IgD-negative memory B cell (primary cell): Measurements from ENCODE around the gene FBXW9. TPM values are rescaled to one million over a fixed set of nuclear protein-coding genes. Genes with fewer than 3 reads are reported as not detected.
"Not testable (repeated sequence)": the region's sequence is repeated elsewhere in the genome, so short reads cannot be mapped to it uniquely, and the experiment has no call there.

Source experiments
- H3K27ac Mint-ChIP-seq, 3 donors: one replicate each; pipeline ENCODE4 v1.8.0; 2020 to 2022; ENCODE audit warnings: mild to moderate bottlenecking in 3 of 3, mixed read lengths in 3 of 3, moderate library complexity in 1 of 3
- H3K27me3 Mint-ChIP-seq: one replicate; pipeline ENCODE4 v1.8.0; 2021; ENCODE audit warnings: mixed read lengths
- H3K36me3 Mint-ChIP-seq: one replicate; pipeline ENCODE4 v1.8.0; 2020; ENCODE audit warnings: mild to moderate bottlenecking, mixed read lengths
- H3K4me1 Mint-ChIP-seq, 3 donors: one replicate each; pipeline ENCODE4 v1.8.0; 2020 to 2022; ENCODE audit warnings: mixed read lengths in 3 of 3, mild to moderate bottlenecking in 1 of 3
- H3K4me3 Mint-ChIP-seq, 4 donors: one replicate each; pipeline ENCODE4 v1.8.0; 2020 to 2022; ENCODE audit warnings: mild to moderate bottlenecking in 4 of 4, mixed read lengths in 4 of 4, moderate library complexity in 3 of 4
- H3K9me3 Mint-ChIP-seq, 3 donors: one replicate each; pipeline ENCODE4 v1.8.0; 2020 to 2021; ENCODE audit warnings: mixed read lengths in 3 of 3, mild to moderate bottlenecking in 1 of 3
- polyA plus RNA-seq: library from polyadenylated mRNA; unstranded; fragments of 300-500 nt; fragmentation: Illumina TruSeq; gene quantifications from one replicate; pipeline ENCODE4 v1.2.3, GENCODE V29; 2021

The FBXW9 gene
- polyA plus RNA-seq, 1 donor from 2014 or later: 5.1 TPM

DNA sequence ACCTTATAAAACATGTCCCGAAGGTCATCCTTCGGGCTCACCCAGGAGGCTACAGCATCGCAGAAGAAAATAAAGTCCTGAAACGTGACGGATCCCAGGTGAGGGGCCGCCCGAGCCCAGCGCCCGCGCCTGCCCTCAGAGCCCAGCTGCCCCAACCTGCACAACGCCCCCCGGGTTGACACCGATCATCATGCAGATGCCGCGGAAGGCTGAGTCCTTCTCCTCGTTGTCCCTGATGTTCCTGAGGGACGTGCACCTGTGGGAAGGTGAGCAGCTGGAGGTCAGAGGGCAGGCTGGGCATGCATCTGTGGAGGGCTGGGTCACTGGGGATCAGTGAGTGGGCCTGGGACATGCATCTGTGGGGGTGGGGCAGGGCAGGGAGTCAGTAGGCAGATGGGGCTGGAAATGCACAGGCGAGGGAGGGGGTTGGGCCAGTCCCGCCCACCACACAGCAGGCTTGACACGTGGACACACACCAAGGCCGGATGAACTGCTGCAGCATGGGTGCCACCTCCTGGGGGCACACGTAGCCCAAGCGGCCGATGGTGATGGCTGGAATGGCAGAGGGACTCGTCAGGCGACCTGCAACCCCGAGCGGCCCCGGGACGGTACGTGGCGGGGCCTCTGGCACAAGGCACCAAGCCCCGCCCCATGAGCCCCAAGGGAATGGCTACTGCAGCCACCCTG, 5.3 kb upstream of the FBXW9 start:
- peaks cover 0 to 4% (median 1%) of the 10 kb centered on the region in 3 donors for H3K4me1 Mint-ChIP-seq
- H3K36me3 Mint-ChIP-seq: peaks cover 3% of the 10 kb centered on the region
- H3K27ac Mint-ChIP-seq: no peak overlapping the region
- H3K4me3 Mint-ChIP-seq: no peak overlapping the region
- no peaks in the 10 kb centered on the region for H3K9me3 Mint-ChIP-seq
- H3K27me3 Mint-ChIP-seq: no peaks in the 10 kb centered on the region

DNA sequence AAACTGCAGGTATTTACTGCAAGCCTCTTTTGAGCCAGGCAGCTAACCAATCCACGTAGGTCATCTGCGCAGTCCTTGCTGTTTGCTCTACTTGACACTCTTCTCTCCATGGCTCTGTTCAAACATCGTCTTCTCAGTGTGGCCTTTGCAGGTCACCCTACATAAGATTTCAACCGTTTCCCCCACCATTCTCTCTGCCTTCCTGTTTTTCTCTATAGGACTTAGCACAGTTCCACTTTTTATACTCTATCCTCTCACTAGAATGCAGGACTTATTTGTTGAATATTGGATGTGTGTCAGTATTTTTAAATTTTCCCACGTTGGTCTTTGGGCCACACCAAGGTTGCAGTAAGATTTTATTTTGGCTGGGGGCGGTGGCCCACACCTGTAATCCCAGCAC, 1.7 kb upstream of the FBXW9 start:
- Mint-ChIP-seq H3K27me3 (no peaks in the 10 kb centered on the region), H3K4me3 (peak overlapping the region; percentile 70 to 85 (median 76)), H3K27ac (peak overlapping the region; percentile 16 to 49 (median 40)), H3K9me3 (no peaks in the 10 kb centered on the region), H3K36me3 (peaks cover 2% of the 10 kb centered on the region), H3K4me1 (peaks cover 0 to 8% (median 7%) of the 10 kb centered on the region in 3 donors)

DNA sequence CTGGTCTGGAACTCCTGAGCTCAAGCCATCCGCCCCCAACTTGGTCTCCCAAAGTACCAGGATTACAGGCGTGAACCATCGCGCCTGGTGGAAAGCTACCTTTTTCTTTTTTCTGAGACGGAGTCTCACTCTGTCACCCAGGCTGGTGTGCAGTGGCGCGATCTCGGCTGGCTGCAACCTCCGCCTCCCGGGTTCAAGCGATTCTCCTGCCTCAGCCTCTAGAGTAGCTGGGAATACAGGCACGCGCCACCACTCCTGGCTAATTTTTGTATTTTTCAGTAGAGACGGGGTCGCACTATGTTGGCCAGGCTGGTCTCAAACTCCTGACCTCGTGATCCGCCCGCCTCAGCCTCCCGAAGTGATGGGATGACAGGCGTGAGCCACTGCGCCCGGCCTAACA, 994 bp upstream of the FBXW9 start:
- H3K36me3 Mint-ChIP-seq, H3K9me3 Mint-ChIP-seq, H3K4me1 Mint-ChIP-seq, H3K27me3 Mint-ChIP-seq: not testable (repeated sequence)
- H3K27ac Mint-ChIP-seq: peak overlapping the region in 1 of 3 donors; percentile 59
- peak overlapping the region in 3 of 4 donors; percentile 37 to 68 (median 63) for H3K4me3 Mint-ChIP-seq

DNA sequence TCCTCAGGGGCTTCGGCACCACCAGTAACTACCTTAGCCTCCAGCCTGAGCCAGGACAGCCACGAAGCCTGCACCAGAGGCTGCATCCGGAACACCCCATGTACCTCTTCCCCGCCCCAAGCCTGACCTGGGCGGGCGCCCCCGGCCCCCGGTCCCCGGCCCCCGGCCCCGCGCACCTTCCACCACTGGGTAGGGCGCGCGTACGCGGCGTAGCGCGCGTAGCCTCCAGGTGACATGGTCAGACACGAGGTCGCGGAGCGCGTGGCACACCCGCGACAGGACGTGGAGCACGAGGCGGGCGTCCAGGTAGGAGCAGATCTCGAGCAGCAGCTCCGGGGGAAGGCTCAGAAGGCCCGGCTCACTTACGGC, 450 bp downstream of the FBXW9 start:
- Mint-ChIP-seq H3K36me3 (peaks cover 2% of the 10 kb centered on the region), H3K27me3 (no peaks in the 10 kb centered on the region), H3K9me3 (no peaks in the 10 kb centered on the region), H3K27ac (peak overlapping the region in 2 of 3 donors; percentile 92 to 97), H3K4me3 (peak overlapping the region; percentile 90 to 95 (median 92)), H3K4me1 (peaks cover 0 to 8% (median 7%) of the 10 kb centered on the region in 3 donors)

DNA sequence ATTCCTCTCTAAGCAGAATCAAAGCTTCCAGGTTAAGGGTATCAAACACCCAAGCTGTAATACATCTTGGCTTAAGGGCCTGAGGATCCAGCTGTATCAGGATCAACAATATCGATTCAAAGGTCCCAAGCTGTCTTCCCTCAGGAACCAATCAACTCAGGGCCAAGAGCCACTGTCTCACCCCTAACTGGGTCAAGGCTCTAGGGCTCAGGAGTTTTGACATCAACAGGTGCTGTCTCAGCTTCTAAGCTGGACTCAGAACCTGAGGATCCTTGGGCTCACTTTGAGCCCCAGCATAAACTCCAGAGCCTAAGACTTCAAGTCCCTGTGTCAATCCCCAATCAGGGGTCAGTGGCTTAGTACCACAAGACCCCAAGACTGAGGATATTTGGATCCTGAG, 917 bp downstream of the FBXW9 start:
- H3K9me3 Mint-ChIP-seq: no peaks in the 10 kb centered on the region
- H3K4me3 Mint-ChIP-seq: peak overlapping the region; percentile 72 to 88 (median 76)
- peak overlapping the region in 1 of 3 donors; percentile 92 for H3K27ac Mint-ChIP-seq
- H3K27me3 Mint-ChIP-seq: no peaks in the 10 kb centered on the region
- peaks cover 0 to 8% (median 7%) of the 10 kb centered on the region in 3 donors for H3K4me1 Mint-ChIP-seq
- H3K36me3 Mint-ChIP-seq: peaks cover 2% of the 10 kb centered on the region

DNA sequence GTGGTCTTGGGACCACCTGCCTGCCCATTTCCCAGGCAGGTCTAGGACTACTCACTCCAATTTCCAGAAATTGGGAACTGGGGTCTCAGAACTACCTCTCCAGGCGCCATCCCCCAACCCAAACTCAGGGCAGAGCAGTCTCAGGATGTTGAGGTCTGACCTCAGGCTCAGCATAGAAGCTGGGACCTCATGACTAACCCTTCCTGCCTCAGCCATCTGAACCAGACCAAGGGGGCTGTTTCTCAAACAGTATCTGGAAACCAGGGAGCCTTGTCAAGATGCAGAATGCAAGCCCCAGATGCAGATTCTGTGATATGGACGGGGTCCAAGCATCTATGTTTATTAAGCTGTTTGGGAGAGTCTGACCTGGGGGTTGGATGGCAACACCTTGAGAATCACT, 1.3 kb downstream of the FBXW9 start:
- Mint-ChIP-seq H3K4me1 (peaks cover 0 to 8% (median 7%) of the 10 kb centered on the region in 3 donors), H3K36me3 (peaks cover 2% of the 10 kb centered on the region), H3K4me3 (peak overlapping the region in 3 of 4 donors; percentile 33 to 58 (median 45)), H3K9me3 (no peaks in the 10 kb centered on the region), H3K27me3 (no peaks in the 10 kb centered on the region), H3K27ac (peak overlapping the region in 1 of 3 donors; percentile 51)

DNA sequence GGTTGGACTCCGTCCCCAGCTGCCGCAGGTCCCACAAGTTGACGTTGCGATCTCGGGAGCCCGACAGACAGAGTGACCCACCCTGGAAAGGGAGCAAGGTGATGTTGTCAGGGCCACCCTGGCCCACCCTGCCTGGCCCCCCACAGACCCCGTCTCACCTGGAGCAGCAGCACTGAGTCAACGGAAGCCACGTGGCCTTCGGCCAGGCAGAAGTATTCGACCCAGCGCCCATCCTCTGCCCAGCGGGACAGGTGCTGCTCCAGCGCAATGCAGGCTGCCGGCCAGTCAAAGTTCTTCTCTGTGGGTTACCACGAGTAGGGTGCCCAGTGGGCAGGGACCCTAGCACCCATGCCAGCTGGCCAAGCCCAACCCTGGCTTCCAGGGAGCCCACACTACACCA, 1.8 kb downstream of the FBXW9 start:
- H3K36me3 Mint-ChIP-seq: peaks cover under 1% of the 10 kb centered on the region
- no peaks in the 10 kb centered on the region for H3K27me3 Mint-ChIP-seq
- H3K9me3 Mint-ChIP-seq: no peaks in the 10 kb centered on the region
- peaks cover 0 to 8% (median 7%) of the 10 kb centered on the region in 3 donors for H3K4me1 Mint-ChIP-seq
- H3K27ac Mint-ChIP-seq: peak overlapping the region in 1 of 3 donors; percentile 51
- H3K4me3 Mint-ChIP-seq: peak overlapping the region in 2 of 4 donors; percentile 50 to 58

DNA sequence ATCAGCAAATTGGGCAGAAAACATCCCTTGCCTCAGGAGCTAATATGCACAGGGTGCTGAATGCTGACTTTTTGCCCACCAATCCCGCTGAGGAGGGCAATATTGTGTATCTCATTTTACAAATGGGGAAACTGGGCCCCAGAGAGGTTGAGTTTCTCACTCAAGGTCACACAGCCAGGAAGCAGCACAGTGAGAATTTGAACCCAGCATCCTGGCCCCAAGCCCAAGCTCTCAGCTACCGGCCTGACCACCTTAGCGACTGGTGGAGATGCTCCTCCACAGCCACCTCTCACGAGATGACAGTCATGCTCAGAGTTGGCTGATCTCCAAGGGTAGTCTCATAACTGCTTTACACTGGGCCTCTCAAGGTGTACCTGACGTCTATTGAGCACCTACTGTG, 3.5 kb downstream of the FBXW9 start:
- H3K4me3 Mint-ChIP-seq: no peak overlapping the region
- peak overlapping the region in 2 of 3 donors; percentile 50 to 51 for H3K27ac Mint-ChIP-seq
- H3K4me1 Mint-ChIP-seq: peaks cover 0 to 7% (median 6%) of the 10 kb centered on the region in 3 donors
- H3K27me3 Mint-ChIP-seq: no peaks in the 10 kb centered on the region
- H3K36me3 Mint-ChIP-seq: no peaks in the 10 kb centered on the region
- no peaks in the 10 kb centered on the region for H3K9me3 Mint-ChIP-seq

DNA sequence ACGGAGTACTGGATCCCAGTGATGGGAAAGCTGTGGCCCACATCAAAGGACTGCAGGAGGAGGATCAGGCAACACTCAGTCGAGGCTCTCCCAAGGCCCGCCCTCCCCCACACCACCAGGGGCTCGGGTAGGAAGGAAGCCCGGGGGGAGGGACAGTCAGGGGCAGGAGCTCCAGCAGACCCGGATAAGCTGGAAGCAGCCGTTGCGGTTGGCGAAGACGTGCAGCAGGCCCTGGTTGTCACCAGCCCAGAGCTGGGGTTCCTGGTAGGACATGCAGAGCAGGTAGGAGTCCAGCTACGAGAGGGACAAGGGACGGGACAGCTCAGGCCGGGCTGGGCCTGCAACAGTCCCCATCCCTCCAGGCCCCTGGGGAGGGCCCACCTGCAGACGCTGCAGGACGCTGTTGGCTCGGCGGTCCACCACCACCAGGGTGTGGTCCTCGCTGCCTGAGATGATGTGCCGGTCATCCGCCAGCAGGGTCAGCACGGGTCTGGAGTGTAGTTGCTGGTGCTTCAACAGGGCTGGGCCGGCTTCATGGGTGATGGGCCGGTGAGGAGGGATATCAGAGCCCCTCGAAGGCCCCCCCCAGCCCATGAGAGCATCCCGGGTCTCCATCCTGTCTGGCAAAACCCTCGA, 6.7 kb downstream of the FBXW9 start:
- H3K27ac Mint-ChIP-seq: no peak overlapping the region
- H3K27me3 Mint-ChIP-seq: no peaks in the 10 kb centered on the region
- H3K4me3 Mint-ChIP-seq: no peak overlapping the region
- H3K4me1 Mint-ChIP-seq: peaks cover 0 to 4% (median 0%) of the 10 kb centered on the region in 3 donors
- H3K9me3 Mint-ChIP-seq: no peaks in the 10 kb centered on the region
- H3K36me3 Mint-ChIP-seq: no peaks in the 10 kb centered on the region

DNA sequence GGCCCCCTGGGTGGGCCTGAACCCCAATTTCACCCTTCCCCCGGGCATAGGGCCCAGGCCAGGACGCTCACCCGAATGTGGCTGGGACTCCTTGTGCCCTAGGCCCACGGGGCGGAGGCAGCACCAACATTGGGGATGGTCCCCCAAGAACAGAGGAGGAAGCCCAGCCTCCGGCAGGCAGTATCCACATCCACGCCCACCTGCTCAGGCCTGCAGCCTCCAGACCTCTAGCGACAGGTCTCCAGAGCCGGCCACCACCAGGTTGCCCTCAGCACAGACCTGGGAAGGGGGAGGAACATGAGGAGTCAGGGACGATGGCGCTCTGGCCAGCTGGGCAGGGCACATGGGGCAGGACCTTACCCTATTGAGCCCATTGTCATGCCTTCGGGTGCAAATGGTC, 7.4 kb downstream of the FBXW9 start:
- no peaks in the 10 kb centered on the region for H3K9me3 Mint-ChIP-seq
- H3K36me3 Mint-ChIP-seq: peaks cover under 1% of the 10 kb centered on the region
- no peaks in the 10 kb centered on the region for H3K27me3 Mint-ChIP-seq
- no peak overlapping the region for H3K27ac Mint-ChIP-seq
- H3K4me1 Mint-ChIP-seq: peaks cover 0 to 4% (median 2%) of the 10 kb centered on the region in 3 donors
- no peak overlapping the region for H3K4me3 Mint-ChIP-seq

DNA sequence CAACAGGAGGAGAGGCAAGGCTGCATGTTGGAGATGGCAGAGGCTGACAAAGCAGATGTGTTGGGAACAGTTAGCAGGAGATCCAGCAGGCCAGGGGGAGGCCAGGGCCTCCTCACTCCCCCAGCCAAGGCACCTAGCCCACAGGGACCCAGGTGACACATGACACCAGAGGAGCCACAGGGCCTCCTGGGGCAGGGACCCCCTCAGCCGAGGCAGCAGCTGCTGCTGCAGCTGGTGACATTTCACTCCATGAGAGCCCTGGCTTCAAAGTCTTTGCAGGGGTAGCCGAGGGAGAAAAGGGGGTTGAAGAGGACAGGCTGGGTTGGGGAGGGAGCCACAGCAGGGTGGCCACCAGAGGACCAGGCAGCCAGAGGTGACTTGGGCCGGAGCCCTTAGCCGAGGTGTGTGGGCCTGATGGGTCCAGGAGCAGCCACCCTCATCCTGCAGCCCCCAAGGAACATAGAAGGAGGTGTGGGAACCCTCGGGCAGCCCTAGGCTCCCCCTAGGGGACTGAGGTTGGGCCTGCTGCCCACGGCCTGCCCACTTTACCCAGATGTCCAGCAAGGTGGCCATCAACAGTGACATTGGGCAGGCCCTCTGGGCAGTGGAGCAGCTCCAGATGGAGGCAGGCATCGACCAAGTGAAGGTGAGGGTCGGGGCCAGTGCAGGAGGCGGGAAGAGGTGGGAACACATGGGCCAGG, 8.8 kb downstream of the FBXW9 start, which contains the start of gene GNG14:
Gene GNG14, plus strand, starts transcription at position 503 of the 701 bp plus-strand sequence. Its CDS starts 51 bp downstream, at position 554.
- Mint-ChIP-seq H3K9me3 (no peaks in the 10 kb centered on the region), H3K27me3 (no peaks in the 10 kb centered on the region), H3K36me3 (peaks cover 2% of the 10 kb centered on the region), H3K4me3 (peak within 1 kb of the TSS in 2 of 4 donors; percentile 20 to 44), H3K4me1 (peaks cover 0 to 5% (median 4%) of the 10 kb centered on the region in 3 donors), H3K27ac (peak within 1 kb of the TSS in 1 of 3 donors; percentile 86)

DNA sequence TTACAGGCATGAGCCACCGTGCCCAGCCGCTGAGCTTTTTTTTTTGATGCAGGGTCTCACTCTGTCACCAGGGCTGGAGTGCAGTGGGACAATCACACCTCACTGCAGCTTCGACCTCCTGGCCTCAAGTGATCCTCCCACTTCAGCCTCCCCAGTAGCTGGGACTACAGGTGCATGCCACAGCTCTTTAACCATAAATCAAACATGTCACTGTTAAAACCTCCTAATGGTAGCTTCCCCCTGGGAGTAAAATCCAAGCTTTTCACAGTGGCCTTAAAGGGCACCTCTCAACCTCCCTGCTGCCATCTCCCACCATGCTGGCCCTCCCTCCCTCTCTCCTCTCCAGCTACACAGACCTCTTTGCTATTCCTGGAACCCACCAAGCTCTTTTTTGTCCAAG, 10.6 kb downstream of the FBXW9 start:
- peak overlapping the region in 1 of 4 donors; percentile 75 for H3K4me3 Mint-ChIP-seq
- no peaks in the 10 kb centered on the region for H3K27me3 Mint-ChIP-seq
- no peaks in the 10 kb centered on the region for H3K9me3 Mint-ChIP-seq
- peak overlapping the region in 1 of 3 donors; percentile 88 for H3K27ac Mint-ChIP-seq
- H3K4me1 Mint-ChIP-seq: peaks cover 4 to 10% (median 9%) of the 10 kb centered on the region in 3 donors
- H3K36me3 Mint-ChIP-seq: peaks cover 4% of the 10 kb centered on the region

DNA sequence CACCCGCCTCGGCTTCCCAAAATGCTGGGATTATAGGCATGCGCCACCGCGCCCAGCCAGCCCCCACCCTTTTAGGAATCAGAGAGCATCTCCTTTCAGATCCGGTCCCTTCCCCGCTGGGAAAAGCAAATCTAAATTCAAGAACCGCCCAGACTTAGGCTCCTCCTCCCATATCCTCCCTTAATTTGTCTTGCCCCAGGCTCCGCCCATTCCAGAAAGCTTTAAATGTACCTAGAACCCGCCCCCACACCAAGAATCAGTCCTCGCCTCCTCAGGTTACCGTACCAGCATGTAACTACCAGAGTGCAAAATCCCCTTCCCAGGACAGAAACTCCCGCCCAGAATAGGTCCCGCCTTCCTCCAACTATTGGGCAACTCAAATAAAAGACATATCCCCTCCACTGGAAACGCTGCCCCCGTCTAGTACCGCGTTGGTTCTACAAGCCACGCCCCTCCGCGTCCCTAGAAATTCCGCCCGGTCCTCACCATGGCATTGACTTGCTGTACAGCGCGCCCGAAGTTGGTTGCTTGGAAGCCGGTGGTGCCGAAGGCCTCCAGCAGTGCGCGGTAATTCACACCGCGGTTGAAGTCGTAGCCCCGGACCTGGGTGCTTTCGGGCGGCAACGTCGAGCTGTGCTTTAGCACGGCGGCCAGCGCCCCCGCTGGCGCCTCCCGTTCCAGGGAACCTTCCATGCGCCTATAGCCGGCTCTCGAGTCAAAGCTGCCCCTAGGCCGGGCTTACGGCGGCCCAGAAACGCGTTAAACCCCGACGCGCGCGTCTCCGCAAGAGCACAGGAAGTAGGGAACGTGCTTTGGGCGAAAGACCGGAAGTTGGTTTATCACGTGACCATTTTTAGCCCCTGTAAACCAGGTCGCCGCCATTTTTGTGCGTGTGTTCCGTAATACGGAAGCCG, 15.1 kb downstream of the FBXW9 start, which contains the start of gene DHPS:
Gene DHPS, minus strand, starts transcription at position 807 of the 914 bp plus-strand sequence. Its CDS starts 114 bp downstream, at position 693.
- H3K9me3 Mint-ChIP-seq: no peaks in the 10 kb centered on the region
- H3K4me1 Mint-ChIP-seq: peaks cover 12 to 18% (median 17%) of the 10 kb centered on the region in 3 donors
- peaks cover 8% of the 10 kb centered on the region for H3K36me3 Mint-ChIP-seq
- peak within 1 kb of the TSS; percentile 88 to 98 (median 95) for H3K27ac Mint-ChIP-seq
- no peaks in the 10 kb centered on the region for H3K27me3 Mint-ChIP-seq
- H3K4me3 Mint-ChIP-seq: peak within 1 kb of the TSS; percentile 88 to 97 (median 95)

DNA sequence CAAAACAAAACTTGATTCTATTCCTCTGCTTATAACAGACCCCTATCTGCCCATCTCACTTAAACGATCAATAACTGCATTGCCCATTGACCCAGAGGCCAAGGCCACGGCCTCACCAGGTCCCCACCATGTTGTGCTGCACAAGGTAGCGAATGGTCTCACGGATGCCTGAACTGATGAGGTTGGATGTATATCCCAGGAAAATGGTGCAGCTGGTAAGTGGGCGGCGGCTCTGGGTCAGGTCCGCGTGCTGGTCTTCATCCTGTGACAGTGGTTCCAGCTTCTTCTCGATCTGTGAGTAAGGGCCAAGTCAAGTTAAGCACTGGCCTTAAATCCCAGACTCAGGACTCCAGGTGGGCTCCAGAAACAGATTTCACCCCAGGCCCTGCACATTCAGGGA, 16.4 kb downstream of the FBXW9 start:
- H3K4me3 Mint-ChIP-seq: peak overlapping the region; percentile 63 to 96 (median 78)
- peaks cover 12 to 20% (median 19%) of the 10 kb centered on the region in 3 donors for H3K4me1 Mint-ChIP-seq
- no peaks in the 10 kb centered on the region for H3K27me3 Mint-ChIP-seq
- H3K36me3 Mint-ChIP-seq: peaks cover 9% of the 10 kb centered on the region
- H3K27ac Mint-ChIP-seq: peak overlapping the region in 1 of 3 donors; percentile 53
- H3K9me3 Mint-ChIP-seq: no peaks in the 10 kb centered on the region
